HUES48 (cell line): Measurements from ENCODE around the gene CACTIN.

ENCODE experiments used
- H3K27ac ChIP-seq: one replicate; pipeline ENCODE4 v1.7.0; 2013; ENCODE audit warnings: low read depth, low read length, inconsistent platforms
- H3K27me3 ChIP-seq: 2 replicates; pipeline ENCODE4 v1.6.1; 2013; ENCODE audit warnings: mild to moderate bottlenecking, low read length; ENCODE audit not compliant: control insufficient read depth, insufficient read depth
- H3K36me3 ChIP-seq: 2 replicates; pipeline ENCODE4 v1.6.1; 2013; ENCODE audit warnings: low read length; ENCODE audit not compliant: control insufficient read depth, insufficient read depth
- H3K4me1 ChIP-seq: 2 replicates; pipeline ENCODE4 v1.6.1; 2013; ENCODE audit warnings: mild to moderate bottlenecking, low read length; ENCODE audit not compliant: control insufficient read depth, insufficient read depth
- H3K4me3 ChIP-seq: 2 replicates; pipeline ENCODE4 v1.5.1; 2013; ENCODE audit warnings: mild to moderate bottlenecking, low read depth, low read length
- H3K9ac ChIP-seq: 2 replicates; pipeline ENCODE4 v1.6.1; 2013; ENCODE audit warnings: mild to moderate bottlenecking, low read depth, low read length, moderate library complexity
- H3K9me3 ChIP-seq: 2 replicates; pipeline ENCODE4 v1.6.1; 2013; ENCODE audit warnings: low read length; ENCODE audit not compliant: control insufficient read depth, insufficient read depth

Gene CACTIN

GRCh38 chr19:3626473-3627350, at the start of gene CACTIN:
Gene CACTIN (minus strand): TSS chr19:3626790. CDS start chr19:3626762, 28 bp downstream.
- Histone ChIP-seq H3K27ac (peak within 1 kb of the TSS; percentile 93), H3K4me1 (no peaks in the 10 kb centered on the region), H3K36me3 (peaks cover 21% of the 10 kb centered on the region), H3K27me3 (no peaks in the 10 kb centered on the region), H3K9me3 (no peaks in the 10 kb centered on the region), H3K9ac (peak within 1 kb of the TSS; percentile 93), H3K4me3 (peak within 1 kb of the TSS; percentile 82)

DNA sequence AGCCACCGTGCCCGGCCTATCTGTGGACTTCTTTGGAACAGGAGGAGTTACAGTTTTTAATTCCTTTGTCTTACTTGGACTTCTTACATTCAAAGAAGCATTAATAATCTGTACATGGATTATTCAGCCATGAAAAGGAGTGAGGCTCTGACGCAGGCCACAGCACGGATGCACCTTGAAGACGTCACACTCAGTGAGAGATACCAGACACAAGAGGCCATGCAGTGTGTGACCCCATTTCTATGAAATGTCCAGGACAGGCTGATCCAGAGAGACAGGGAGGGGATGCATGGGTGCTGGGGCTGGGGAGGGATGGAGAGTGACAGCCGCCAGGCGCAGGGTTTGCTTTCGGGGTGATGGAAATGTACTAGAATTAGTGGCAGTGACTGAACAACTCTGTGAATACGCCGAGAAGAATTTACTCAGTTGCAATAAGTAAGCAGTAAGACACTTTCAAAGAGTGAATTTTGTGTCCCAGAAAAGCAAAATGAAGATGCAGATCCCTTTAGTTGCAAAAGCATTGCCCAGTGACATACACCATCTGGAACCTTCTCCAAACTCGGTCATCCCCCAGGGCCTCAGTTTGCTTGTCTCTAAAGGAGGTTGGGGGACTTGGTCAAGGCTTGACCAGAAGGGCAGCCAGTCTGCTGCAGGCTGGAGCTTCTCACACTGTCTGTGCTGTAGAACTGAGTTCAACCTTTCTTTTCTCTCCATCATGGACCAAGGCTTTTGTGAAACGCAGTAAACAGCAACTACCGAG, 48.4 kb upstream of the CACTIN start:
- H3K36me3 ChIP-seq, result no peaks in the 10 kb centered on the region; the same call in 1 of the 2 replicates
- H3K4me1 ChIP-seq, result peaks cover 16% of the 10 kb centered on the region
- no peaks in the 10 kb centered on the region for H3K27me3 ChIP-seq
- H3K9ac ChIP-seq, result no peak overlapping the region
- no peak overlapping the region for H3K27ac ChIP-seq
- no peaks in the 10 kb centered on the region for H3K9me3 ChIP-seq
- H3K4me3 ChIP-seq, result no peak overlapping the region

- Histone ChIP-seq H3K27ac (no peak overlapping the region), H3K4me3 (no peak overlapping the region), H3K27me3 (no peaks in the 10 kb centered on the region), H3K36me3 (no peaks in the 10 kb centered on the region), H3K4me1 (peaks cover 16% of the 10 kb centered on the region), H3K9me3 (no peaks in the 10 kb centered on the region), H3K9ac (no peak overlapping the region)
These were observed 47.2 kb upstream of the CACTIN start for GRCh38 chr19:3673506-3674439.

GRCh38 chr19:3672993-3673392, 46.4 kb upstream of the CACTIN start:
- no peaks in the 10 kb centered on the region for H3K27me3 ChIP-seq
- no peak overlapping the region for H3K9ac ChIP-seq
- peaks cover 16% of the 10 kb centered on the region for H3K4me1 ChIP-seq
- H3K36me3 ChIP-seq, result no peaks in the 10 kb centered on the region
- no peak overlapping the region for H3K27ac ChIP-seq
- no peaks in the 10 kb centered on the region for H3K9me3 ChIP-seq
- H3K4me3 ChIP-seq, result no peak overlapping the region

GRCh38 chr19:3672575-3672948, 46.0 kb upstream of the CACTIN start:
- H3K4me3 ChIP-seq, result no peak overlapping the region
- H3K9ac ChIP-seq, result no peak overlapping the region
- no peaks in the 10 kb centered on the region for H3K27me3 ChIP-seq
- H3K4me1 ChIP-seq, result peaks cover 16% of the 10 kb centered on the region
- no peaks in the 10 kb centered on the region for H3K9me3 ChIP-seq
- no peaks in the 10 kb centered on the region for H3K36me3 ChIP-seq
- no peak overlapping the region for H3K27ac ChIP-seq

GRCh38 chr19:3671680-3672574, 45.3 kb upstream of the CACTIN start:
- no peaks in the 10 kb centered on the region for H3K27me3 ChIP-seq
- no peak overlapping the region for H3K9ac ChIP-seq
- H3K9me3 ChIP-seq, result no peaks in the 10 kb centered on the region
- no peak overlapping the region for H3K4me3 ChIP-seq
- H3K4me1 ChIP-seq, result peaks cover 16% of the 10 kb centered on the region
- no peaks in the 10 kb centered on the region for H3K36me3 ChIP-seq
- H3K27ac ChIP-seq, result peak overlapping the region; percentile 42

DNA sequence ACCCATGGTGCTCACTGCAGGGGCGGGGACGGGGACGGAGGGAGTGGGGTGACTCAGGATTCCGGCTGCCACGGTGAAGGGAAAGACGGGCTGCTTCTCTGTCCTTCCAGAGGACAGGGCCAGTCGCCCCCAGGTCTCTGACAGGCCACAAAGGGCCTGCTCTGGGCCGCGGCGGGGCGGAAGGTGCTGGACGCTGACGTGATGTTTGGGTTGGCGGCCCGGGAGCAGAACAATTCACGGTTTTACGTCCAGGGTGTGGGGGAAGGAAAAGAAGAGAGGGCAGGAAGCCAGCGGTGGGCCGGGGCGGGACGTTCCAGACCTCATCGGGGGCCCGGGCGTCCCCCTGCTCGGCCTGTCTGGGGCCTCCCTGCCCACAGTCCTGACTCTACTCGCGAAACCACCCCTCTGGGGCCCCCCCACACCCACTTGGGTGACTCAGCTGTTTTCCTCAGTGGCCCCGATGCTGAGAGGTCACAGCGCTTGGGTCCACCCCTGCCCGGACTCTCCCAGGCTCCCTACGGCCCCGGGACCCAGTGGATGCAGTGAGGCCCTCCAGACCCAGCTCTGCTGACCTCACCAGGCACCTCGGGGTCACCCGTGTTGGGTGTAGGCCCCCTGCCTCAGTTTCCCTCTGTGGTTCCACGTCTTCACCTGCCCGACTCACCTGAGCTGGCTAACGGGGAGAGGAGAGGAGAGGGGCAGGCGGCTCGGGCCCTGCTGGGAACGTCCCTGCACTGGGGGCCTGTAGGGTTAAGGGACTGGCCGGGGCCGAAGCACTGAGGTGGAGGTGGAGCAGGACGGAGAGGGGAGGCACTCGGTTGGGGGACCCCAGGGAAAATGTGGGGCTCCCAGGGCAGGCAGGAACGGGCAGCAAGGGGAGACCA, 44.4 kb upstream of the CACTIN start:
- Histone ChIP-seq H3K4me3 (no peak overlapping the region), H3K36me3 (no peaks in the 10 kb centered on the region), H3K4me1 (peaks cover 16% of the 10 kb centered on the region), H3K27ac (peak overlapping the region; percentile 64), H3K27me3 (no peaks in the 10 kb centered on the region), H3K9ac (no peak overlapping the region), H3K9me3 (no peaks in the 10 kb centered on the region)

DNA sequence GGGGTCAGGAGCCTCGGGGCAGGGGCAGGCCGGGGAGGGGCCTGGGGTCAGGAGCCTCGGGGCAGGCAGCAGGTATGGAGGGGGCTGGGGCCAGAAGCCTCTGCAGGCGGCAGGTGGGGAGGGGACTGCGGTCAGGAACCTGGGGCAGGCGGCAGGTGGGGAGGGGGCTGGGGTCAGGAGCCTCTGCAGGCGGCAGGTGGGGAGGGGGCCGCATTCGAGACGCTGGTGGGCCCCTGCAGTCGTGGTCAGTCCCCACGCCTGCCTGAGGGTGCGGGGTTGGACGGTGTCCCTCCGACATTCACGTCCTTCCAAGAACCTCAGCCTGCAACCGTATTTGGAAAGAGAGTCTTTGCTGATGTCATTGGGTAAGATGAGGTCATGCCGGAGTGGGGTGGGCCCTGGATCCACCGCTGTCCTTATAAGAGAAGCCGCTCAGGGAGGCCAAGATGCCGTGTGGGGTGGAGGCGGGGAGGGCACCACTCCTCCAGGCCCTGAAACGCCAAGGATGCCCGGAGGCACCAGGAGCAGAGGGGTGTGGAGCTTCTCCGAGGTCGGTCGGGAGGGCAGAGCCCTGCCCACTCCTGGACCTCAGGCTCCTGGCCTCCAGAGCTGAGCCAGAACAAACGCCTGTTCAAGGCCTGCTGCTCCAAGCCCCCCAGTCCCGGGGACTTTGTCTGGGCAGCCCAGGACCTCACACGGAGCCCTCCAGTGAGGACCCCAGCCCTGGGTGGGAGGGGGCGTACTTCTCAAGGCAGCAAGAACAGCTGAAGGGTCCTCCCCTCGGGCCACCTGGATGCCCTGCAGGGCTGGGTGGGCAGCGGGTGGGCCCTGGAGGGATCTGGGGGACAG, 43.6 kb upstream of the CACTIN start:
- Histone ChIP-seq H3K27me3 (no peaks in the 10 kb centered on the region), H3K4me1 (peaks cover 16% of the 10 kb centered on the region), H3K36me3 (peaks cover 3% of the 10 kb centered on the region; the same call in 1 of the 2 replicates), H3K9me3 (no peaks in the 10 kb centered on the region), H3K9ac (no peak overlapping the region), H3K27ac (peak overlapping the region; percentile 64), H3K4me3 (no peak overlapping the region)
